Panc1 (cell line): ENCODE data around the gene PCDHB3. TPM values are rescaled to one million over a fixed set of nuclear protein-coding genes. Genes with fewer than 3 reads are reported as not detected.
A peak's percentile ranks its signal among the peaks of the same experiment; 100 is the strongest.

Source experiments
- ATAC-seq: fragments of 200-7000 bp; cut with Tn5 transposase; 2 replicates; pipeline ENCODE4 v1.9.1; 2020; ENCODE audit warnings: mild to moderate bottlenecking, moderate library complexity
- Bru-seq: library from RNA; stranded (reverse); fragments of 400-500 nt; gene quantifications from one replicate; lab custom pipeline; 2021; lab: Mats Ljungman, UMichigan
- BruChase-seq, 2 experiments: library from RNA; stranded (reverse); fragments of 400-500 nt; gene quantifications; one replicate each; lab custom pipeline; 2021; lab: Mats Ljungman, UMichigan
- BruUV-seq: library from RNA; stranded (reverse); fragments of 400-500 nt; replicated peaks from 2 replicates; lab custom pipeline; 2021; lab: Mats Ljungman, UMichigan
- CTCF ChIA-PET: fragments of 300-600 bp; sonication (Branson Sonifier 250); formaldehyde crosslinking; loops from one replicate; lab custom pipeline; 2022; ENCODE audit warnings: antibody characterized with exemption; lab: Charles Lee
- POLR2A ChIA-PET: fragments of 300-600 bp; sonication (Branson Sonifier 250); formaldehyde crosslinking; loops from one replicate; lab custom pipeline; 2022; ENCODE audit warnings: antibody characterized with exemption; lab: Charles Lee
- DNase-seq: peaks from one replicate; pipeline ENCODE4 v3.0.0-alpha.2; 2010; ENCODE audit warnings: low read depth, low spot score
- H3K27ac ChIP-seq: 2 replicates; pipeline ENCODE4 v1.5.1; 2011; ENCODE audit warnings: mild to moderate bottlenecking, low read length, inconsistent platforms
- H3K27me3 ChIP-seq: fragments of 200-500 bp; sonication (Bioruptor generic); 2 replicates; pipeline ENCODE4 v1.6.0; 2014; ENCODE audit warnings: low read length, inconsistent platforms; ENCODE audit not compliant: control insufficient read depth, insufficient read depth
- H3K36me3 ChIP-seq: fragments of 200-500 bp; sonication (Bioruptor generic); 2 replicates; pipeline ENCODE4 v1.5.1; 2014; ENCODE audit warnings: inconsistent platforms, mild to moderate bottlenecking, low read length, moderate library complexity; ENCODE audit not compliant: control insufficient read depth, insufficient read depth
- H3K4me1 ChIP-seq: 2 replicates; pipeline ENCODE4 v1.5.1; 2011; ENCODE audit warnings: inconsistent platforms, mild to moderate bottlenecking, low read length, moderate library complexity; ENCODE audit not compliant: control insufficient read depth, insufficient read depth
- H3K4me3 ChIP-seq, 2 experiments: 2 replicates each; pipeline ENCODE4 v1.5.1; 2011 to 2012; ENCODE audit warnings: low read depth in 2 of 2, low read length in 2 of 2, mild to moderate bottlenecking in 2 of 2, inconsistent platforms in 1 of 2, moderate library complexity in 1 of 2
- H3K9me3 ChIP-seq: fragments of 200-500 bp; sonication (Bioruptor generic); 2 replicates; pipeline ENCODE4 v1.5.1; 2014; ENCODE audit warnings: low read depth, mild to moderate bottlenecking, inconsistent platforms, low read length, moderate library complexity; ENCODE audit not compliant: control insufficient read depth, insufficient read depth
- POLR2AphosphoS5 ChIP-seq: IDR thresholded peaks from 2 replicates; pipeline ENCODE4 v1.6.1; 2012; ENCODE audit warnings: mild to moderate bottlenecking, low read depth, low read length, moderate library complexity
- SIN3A ChIP-seq: IDR thresholded peaks from 2 replicates; pipeline ENCODE4 v1.6.1; 2012; ENCODE audit warnings: low read depth, mild to moderate bottlenecking, low read length, moderate library complexity, borderline replicate concordance; ENCODE audit not compliant: insufficient read depth
- TCF7L2 ChIP-seq: IDR thresholded peaks from 2 replicates; pipeline ENCODE4 v1.6.1; 2011; ENCODE audit warnings: mild to moderate bottlenecking, low read depth, low read length, inconsistent platforms
- in situ Hi-C: cut with HindIII; loops from 2 replicates; pipeline ENCODE4 v1.10.0; 2016; ENCODE audit warnings: low sequenced_read_pairs, low pct_unique_long_range_greater_than_20kb
- intact Hi-C: fragments of 100-400 bp; cut with micrococcal nuclease; formaldehyde crosslinking; loops from one replicate; pipeline ENCODE4 v1.10.0; 2022; ENCODE audit not compliant: unreplicated experiment
- long read RNA-seq: library from polyadenylated mRNA; unstranded; transcript quantifications from one replicate; pipeline ENCODE4 v2.0.0, GENCODE V29; 2021; ENCODE audit not compliant: unreplicated experiment
- polyA plus RNA-seq: library from polyadenylated mRNA; unstranded; fragments of >200 nt; gene quantifications from one replicate; pipeline ENCODE4 v1.2.1, GENCODE V29; 2012; ENCODE audit warnings: missing spikeins; ENCODE audit not compliant: insufficient read length
- total RNA-seq: library from RNA; stranded (reverse); gene quantifications from one replicate; pipeline ENCODE4 v1.2.1, GENCODE V29; 2021; ENCODE audit not compliant: unreplicated experiment
- TF ChIP-seq, protein P1 (sequence below): fragments of 450-650 bp; IDR thresholded peaks from 2 replicates; pipeline ENCODE4 v1.5.1; 2017; ENCODE audit warnings: mild to moderate bottlenecking
- TF ChIP-seq, protein P2 (sequence below), 2 experiments: IDR thresholded peaks; 2 replicates each; pipeline ENCODE4 v1.6.1; 2011 to 2012; ENCODE audit warnings: low read depth in 2 of 2, control low read depth in 1 of 2, low read length in 1 of 2, mild to moderate bottlenecking in 1 of 2, moderate library complexity in 1 of 2; ENCODE audit not compliant: insufficient read depth in 1 of 2

The PCDHB3 gene
- total RNA-seq (0.92 TPM), Bru-seq, nascent RNA (percentile 50 among the genes with signal in this experiment), BruChase-seq, experiment 1, labeled RNA remaining after a 2-hour chase (percentile 55 among the genes with signal in this experiment), BruChase-seq, experiment 2, labeled RNA remaining after a 6-hour chase (percentile 54 among the genes with signal in this experiment)
- polyA plus RNA-seq, result 0.46 TPM
- long read RNA-seq, result 0 reads

DNA sequence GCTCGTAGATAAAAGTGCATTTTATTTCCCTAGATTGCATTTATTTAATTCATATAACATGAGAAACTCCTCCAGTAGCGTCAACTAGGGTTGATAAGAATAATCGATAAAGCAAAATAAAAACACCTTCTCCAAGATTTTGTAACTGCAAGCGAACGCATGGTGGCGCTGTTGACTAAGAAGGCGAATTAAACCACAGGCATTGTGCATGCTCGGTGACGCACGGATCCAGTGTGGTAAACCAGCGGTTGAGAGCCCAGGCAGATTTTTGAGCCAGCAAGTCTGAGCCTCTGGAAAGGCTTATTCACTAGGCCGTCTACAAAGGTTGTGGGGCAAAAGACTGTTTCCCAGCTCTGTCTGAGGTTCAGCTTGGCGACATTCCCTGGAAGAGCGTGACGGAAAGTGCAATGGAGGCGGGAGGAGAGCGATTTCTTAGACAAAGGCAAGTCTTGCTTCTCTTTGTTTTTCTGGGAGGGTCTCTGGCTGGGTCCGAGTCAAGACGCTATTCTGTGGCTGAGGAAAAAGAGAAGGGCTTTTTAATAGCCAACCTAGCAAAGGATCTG, at the start of gene PCDHB3:
Gene PCDHB3, plus strand, starts transcription at position 231 of the 563 bp plus-strand sequence. Its CDS starts 177 bp downstream, at position 408.
- ChIA-PET CTCF (no interaction called here), POLR2A (no interaction called here)
- H3K9me3 ChIP-seq, result no peaks in the 10 kb centered on the region
- intact Hi-C loops (loop anchor here (2.0 kb wide), 1 partner anchor 54 kb away; no protein-coding TSS in a partner anchor), in situ Hi-C loops (no loop called here)
- peak; percentile 83 for ATAC-seq
- no TSS peak for BruUV-seq
- 0 out of 2 replicates have a peak, but pooled peaks cover under 1% of the 10 kb centered on the region for H3K4me1 ChIP-seq
- DNase-seq, result no peak
- no peaks in the 10 kb centered on the region for H3K36me3 ChIP-seq
- no peaks in the 10 kb centered on the region for H3K27me3 ChIP-seq
- TF ChIP-seq, protein P1, sequence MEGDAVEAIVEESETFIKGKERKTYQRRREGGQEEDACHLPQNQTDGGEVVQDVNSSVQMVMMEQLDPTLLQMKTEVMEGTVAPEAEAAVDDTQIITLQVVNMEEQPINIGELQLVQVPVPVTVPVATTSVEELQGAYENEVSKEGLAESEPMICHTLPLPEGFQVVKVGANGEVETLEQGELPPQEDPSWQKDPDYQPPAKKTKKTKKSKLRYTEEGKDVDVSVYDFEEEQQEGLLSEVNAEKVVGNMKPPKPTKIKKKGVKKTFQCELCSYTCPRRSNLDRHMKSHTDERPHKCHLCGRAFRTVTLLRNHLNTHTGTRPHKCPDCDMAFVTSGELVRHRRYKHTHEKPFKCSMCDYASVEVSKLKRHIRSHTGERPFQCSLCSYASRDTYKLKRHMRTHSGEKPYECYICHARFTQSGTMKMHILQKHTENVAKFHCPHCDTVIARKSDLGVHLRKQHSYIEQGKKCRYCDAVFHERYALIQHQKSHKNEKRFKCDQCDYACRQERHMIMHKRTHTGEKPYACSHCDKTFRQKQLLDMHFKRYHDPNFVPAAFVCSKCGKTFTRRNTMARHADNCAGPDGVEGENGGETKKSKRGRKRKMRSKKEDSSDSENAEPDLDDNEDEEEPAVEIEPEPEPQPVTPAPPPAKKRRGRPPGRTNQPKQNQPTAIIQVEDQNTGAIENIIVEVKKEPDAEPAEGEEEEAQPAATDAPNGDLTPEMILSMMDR, result peak; percentile 79
- TF ChIP-seq, protein P2, sequence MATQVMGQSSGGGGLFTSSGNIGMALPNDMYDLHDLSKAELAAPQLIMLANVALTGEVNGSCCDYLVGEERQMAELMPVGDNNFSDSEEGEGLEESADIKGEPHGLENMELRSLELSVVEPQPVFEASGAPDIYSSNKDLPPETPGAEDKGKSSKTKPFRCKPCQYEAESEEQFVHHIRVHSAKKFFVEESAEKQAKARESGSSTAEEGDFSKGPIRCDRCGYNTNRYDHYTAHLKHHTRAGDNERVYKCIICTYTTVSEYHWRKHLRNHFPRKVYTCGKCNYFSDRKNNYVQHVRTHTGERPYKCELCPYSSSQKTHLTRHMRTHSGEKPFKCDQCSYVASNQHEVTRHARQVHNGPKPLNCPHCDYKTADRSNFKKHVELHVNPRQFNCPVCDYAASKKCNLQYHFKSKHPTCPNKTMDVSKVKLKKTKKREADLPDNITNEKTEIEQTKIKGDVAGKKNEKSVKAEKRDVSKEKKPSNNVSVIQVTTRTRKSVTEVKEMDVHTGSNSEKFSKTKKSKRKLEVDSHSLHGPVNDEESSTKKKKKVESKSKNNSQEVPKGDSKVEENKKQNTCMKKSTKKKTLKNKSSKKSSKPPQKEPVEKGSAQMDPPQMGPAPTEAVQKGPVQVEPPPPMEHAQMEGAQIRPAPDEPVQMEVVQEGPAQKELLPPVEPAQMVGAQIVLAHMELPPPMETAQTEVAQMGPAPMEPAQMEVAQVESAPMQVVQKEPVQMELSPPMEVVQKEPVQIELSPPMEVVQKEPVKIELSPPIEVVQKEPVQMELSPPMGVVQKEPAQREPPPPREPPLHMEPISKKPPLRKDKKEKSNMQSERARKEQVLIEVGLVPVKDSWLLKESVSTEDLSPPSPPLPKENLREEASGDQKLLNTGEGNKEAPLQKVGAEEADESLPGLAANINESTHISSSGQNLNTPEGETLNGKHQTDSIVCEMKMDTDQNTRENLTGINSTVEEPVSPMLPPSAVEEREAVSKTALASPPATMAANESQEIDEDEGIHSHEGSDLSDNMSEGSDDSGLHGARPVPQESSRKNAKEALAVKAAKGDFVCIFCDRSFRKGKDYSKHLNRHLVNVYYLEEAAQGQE (IDR thresholded peaks at IDR 0.05; ENCODE audit: insufficient read depth in 1 of 2, low read depth in 2 of 2, low read length in 1 of 2), result no peak
- TF ChIP-seq POLR2AphosphoS5, result no peak
- H3K27ac ChIP-seq, result no peak within 1 kb of the TSS
- H3K4me3 ChIP-seq, result peak within 1 kb of the TSS; percentile 9 to 13; a peak in 2 of 4 replicates

DNA sequence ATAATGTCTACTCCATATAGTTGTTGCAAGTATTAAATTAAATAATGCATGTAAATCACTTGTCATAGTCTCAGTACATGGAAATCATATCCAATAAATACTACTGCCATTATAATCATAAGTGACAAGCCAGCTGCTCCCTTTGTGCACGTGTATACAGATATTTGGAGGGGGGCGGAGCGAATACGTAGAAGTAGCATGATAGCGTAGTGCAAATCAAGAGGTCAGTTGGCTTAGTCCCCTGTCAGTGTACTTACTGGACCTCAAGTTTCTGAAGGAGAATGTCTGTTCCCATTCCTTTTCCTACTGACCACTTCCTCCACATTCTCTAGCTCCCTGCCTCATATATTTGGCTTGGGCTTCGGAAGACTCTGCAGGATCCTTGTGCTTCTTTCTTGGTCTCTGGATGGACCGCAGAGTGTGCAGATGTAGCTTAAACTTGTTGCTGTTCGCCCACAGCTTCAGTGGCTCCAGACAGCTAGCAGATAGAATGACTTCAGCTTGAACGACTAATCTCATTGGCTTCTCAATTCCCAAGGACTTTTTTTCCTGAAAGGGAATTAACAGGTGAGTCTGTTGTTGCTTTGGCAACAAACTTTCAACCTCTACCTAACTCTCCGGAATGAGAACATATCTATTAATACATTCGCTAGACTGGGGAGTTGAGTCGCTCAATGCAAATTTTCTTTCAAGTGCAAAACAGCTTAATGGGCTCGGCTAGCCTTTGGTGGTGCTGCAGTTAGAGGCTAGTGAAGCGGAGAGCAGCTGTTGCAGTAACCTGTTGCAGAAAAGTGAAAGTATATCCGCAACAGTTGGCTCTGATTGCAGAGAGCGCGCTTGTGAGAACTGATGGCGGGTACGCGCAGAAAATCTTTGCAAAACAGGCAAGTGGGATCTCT, 49.4 kb upstream of the PCDHB3 start, which contains the start of gene PCDHB1:
Gene PCDHB1, plus strand, starts transcription at position 753 of the 899 bp plus-strand sequence. Its CDS starts 97 bp downstream, at position 850.
- POLR2A ChIA-PET, result interaction anchor here (0.6 kb wide), 2 partner anchors 32 to 181 kb away, joined by 3 to 4 read pairs; no protein-coding TSS in a partner anchor
- ATAC-seq (peak; percentile 81), DNase-seq (no peak)
- Histone ChIP-seq H3K4me3 (peak within 1 kb of the TSS; percentile 43 to 67), H3K27ac (no peak within 1 kb of the TSS), H3K4me1 (no peaks in the 10 kb centered on the region), H3K9me3 (no peaks in the 10 kb centered on the region), H3K27me3 (peaks cover 2% of the 10 kb centered on the region; the same call in 1 of the 2 replicates), H3K36me3 (no peaks in the 10 kb centered on the region)
- CTCF ChIA-PET, result no interaction called here
- BruUV-seq, result no TSS peak
- TF ChIP-seq POLR2AphosphoS5, result no peak
- no peak for TF ChIP-seq TCF7L2
- TF ChIP-seq, protein P1, result no peak
- TF ChIP-seq SIN3A, result no peak
- TF ChIP-seq, protein P2 (IDR thresholded peaks at IDR 0.05; ENCODE audit: insufficient read depth in 1 of 2, low read depth in 2 of 2, low read length in 1 of 2), result no peak
- in situ Hi-C loops, result no loop called here
- intact Hi-C loops, result no loop called here
